Measurements from ENCODE around the gene BAHCC1.

BAHCC1 gene

DNA sequence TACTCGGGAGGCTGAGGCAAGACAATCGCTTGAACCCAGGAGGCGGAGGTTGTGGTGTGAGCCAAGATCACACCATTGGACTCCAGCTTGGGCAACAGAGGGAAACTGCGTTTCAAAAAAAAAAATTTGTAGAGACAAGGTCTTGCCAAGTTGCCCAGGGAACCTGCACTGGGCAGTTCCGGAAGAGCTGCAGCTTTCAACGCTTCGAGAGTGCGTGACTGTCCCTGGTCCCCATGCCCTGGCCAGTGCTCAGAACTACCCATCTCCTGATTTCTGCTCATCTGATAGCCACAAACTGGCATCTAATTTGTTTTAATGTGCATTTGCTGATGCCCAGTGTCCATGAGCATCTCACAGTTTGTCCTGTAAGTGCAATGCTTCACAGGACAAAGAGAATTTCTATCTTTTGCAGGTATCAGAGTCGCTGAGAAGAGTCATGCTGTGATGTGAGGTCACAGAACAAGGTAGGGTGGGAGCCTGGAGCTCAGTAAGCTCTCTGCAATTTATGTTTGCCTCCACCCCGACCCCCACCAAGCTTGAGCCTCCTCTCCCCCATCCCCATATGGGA is 113.5 kb downstream of the BAHCC1 start:
- TF ChIP-seq, protein P1, sequence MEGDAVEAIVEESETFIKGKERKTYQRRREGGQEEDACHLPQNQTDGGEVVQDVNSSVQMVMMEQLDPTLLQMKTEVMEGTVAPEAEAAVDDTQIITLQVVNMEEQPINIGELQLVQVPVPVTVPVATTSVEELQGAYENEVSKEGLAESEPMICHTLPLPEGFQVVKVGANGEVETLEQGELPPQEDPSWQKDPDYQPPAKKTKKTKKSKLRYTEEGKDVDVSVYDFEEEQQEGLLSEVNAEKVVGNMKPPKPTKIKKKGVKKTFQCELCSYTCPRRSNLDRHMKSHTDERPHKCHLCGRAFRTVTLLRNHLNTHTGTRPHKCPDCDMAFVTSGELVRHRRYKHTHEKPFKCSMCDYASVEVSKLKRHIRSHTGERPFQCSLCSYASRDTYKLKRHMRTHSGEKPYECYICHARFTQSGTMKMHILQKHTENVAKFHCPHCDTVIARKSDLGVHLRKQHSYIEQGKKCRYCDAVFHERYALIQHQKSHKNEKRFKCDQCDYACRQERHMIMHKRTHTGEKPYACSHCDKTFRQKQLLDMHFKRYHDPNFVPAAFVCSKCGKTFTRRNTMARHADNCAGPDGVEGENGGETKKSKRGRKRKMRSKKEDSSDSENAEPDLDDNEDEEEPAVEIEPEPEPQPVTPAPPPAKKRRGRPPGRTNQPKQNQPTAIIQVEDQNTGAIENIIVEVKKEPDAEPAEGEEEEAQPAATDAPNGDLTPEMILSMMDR (conservative IDR thresholded peaks at IDR 0.05; ENCODE audit: low read depth, low read length) = no peak
- H3K27me3 ChIP-seq (ENCODE audit: insufficient read depth, low read depth) = peaks cover 27% of the 10 kb centered on the region
- no peak overlapping the region for H3K27ac ChIP-seq
- peaks cover 20% of the 10 kb centered on the region for H3K4me1 ChIP-seq (ENCODE audit: low read depth, poor library complexity, severe bottlenecking)
- H2AFZ ChIP-seq (ENCODE audit: low read depth) = no peak overlapping the region
- peaks cover 20% of the 10 kb centered on the region; the same call in 1 of the 2 replicates for H3K36me3 ChIP-seq (ENCODE audit: insufficient read depth)
- peaks cover 30% of the 10 kb centered on the region; the same call in 1 of the 2 replicates for H4K20me1 ChIP-seq (ENCODE audit: insufficient read depth)
- no peak overlapping the region for H3K4me2 ChIP-seq
- no peak overlapping the region for H3K9ac ChIP-seq
- no peak overlapping the region for H3K4me3 ChIP-seq (IDR thresholded peaks at IDR 0.05; ENCODE audit: insufficient read depth, low read depth, low read length)
- H3K79me2 ChIP-seq (ENCODE audit: insufficient read depth, low read depth) = peaks cover 24% of the 10 kb centered on the region

GRCh38 chr17:81509207-81509971 is 114.1 kb downstream of the BAHCC1 start:
- Histone ChIP-seq H3K36me3 (ENCODE audit: insufficient read depth) (peaks cover 20% of the 10 kb centered on the region; the same call in 1 of the 2 replicates), H3K27ac (no peak overlapping the region), H3K4me1 (ENCODE audit: low read depth, poor library complexity, severe bottlenecking) (peaks cover 20% of the 10 kb centered on the region), H2AFZ (ENCODE audit: low read depth) (no peak overlapping the region), H3K4me2 (peak overlapping the region; percentile 99; the same call in 1 of the 2 replicates), H4K20me1 (ENCODE audit: insufficient read depth) (peaks cover 30% of the 10 kb centered on the region; the same call in 1 of the 2 replicates), H3K27me3 (ENCODE audit: insufficient read depth, low read depth) (peaks cover 23% of the 10 kb centered on the region), H3K9ac (no peak overlapping the region), H3K4me3 (IDR thresholded peaks at IDR 0.05; ENCODE audit: insufficient read depth, low read depth, low read length) (no peak overlapping the region), H3K79me2 (ENCODE audit: insufficient read depth, low read depth) (peaks cover 24% of the 10 kb centered on the region)
- TF ChIP-seq, protein P1 (conservative IDR thresholded peaks at IDR 0.05; ENCODE audit: low read depth, low read length) = no peak

- Histone ChIP-seq H3K36me3 (ENCODE audit: insufficient read depth) (peaks cover 20% of the 10 kb centered on the region; the same call in 1 of the 2 replicates), H3K4me3 (IDR thresholded peaks at IDR 0.05; ENCODE audit: insufficient read depth, low read depth, low read length) (no peak overlapping the region), H3K79me2 (ENCODE audit: insufficient read depth, low read depth) (peaks cover 24% of the 10 kb centered on the region), H3K27ac (no peak overlapping the region), H3K27me3 (ENCODE audit: insufficient read depth, low read depth) (peaks cover 16% of the 10 kb centered on the region), H3K4me1 (ENCODE audit: low read depth, poor library complexity, severe bottlenecking) (peaks cover 20% of the 10 kb centered on the region), H3K9ac (peak overlapping the region; percentile 4; the same call in 1 of the 2 replicates), H2AFZ (ENCODE audit: low read depth) (no peak overlapping the region), H3K4me2 (peak overlapping the region; percentile 99), H4K20me1 (ENCODE audit: insufficient read depth) (peaks cover 30% of the 10 kb centered on the region; the same call in 1 of the 2 replicates)
- TF ChIP-seq, protein P1 (conservative IDR thresholded peaks at IDR 0.05; ENCODE audit: low read depth, low read length) = no peak
Observed at GRCh38 chr17:81509972-81510784, 114.9 kb downstream of the BAHCC1 start.

DNA sequence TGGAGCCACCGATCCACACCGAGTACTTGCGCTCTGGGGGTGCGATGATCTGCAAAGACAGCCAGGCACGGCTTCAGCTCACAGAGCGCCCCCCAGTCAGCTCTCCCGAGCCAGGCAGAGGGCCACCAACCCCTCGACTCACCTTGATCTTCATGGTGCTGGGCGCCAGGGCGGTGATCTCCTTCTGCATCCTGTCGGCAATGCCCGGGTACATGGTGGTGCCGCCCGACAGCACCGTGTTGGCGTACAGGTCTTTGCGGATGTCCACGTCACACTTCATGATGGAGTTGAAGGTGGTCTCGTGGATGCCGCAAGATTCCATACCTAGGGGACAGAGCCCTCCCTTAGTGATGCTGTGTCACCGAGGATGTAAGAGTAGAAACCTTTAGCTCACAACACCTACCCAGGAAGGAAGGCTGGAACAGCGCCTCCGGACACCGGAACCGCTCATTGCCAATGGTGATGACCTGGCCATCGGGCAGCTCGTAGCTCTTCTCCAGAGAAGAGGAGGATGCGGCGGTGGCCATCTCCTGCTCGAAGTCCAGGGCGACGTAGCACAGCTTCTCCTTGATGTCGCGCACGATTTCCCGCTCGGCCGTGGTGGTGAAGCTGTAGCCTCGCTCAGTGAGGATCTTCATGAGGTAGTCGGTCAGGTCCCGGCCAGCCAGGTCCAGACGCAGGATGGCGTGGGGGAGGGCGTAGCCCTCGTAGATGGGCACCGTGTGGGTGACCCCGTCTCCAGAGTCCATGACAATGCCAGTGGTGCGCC is 115.7 kb downstream of the BAHCC1 start:
- H3K4me3 ChIP-seq (IDR thresholded peaks at IDR 0.05; ENCODE audit: insufficient read depth, low read depth, low read length) = no peak overlapping the region
- peaks cover 25% of the 10 kb centered on the region for H3K4me1 ChIP-seq (ENCODE audit: low read depth, poor library complexity, severe bottlenecking)
- peak overlapping the region; percentile 63; the same call in 1 of the 2 replicates for H3K9ac ChIP-seq
- H3K36me3 ChIP-seq (ENCODE audit: insufficient read depth) = peaks cover 20% of the 10 kb centered on the region; the same call in 1 of the 2 replicates
- no peak overlapping the region for H2AFZ ChIP-seq (ENCODE audit: low read depth)
- H4K20me1 ChIP-seq (ENCODE audit: insufficient read depth) = peaks cover 30% of the 10 kb centered on the region; the same call in 1 of the 2 replicates
- peaks cover 24% of the 10 kb centered on the region for H3K79me2 ChIP-seq (ENCODE audit: insufficient read depth, low read depth)
- peak overlapping the region; percentile 99 for H3K4me2 ChIP-seq
- peaks cover 9% of the 10 kb centered on the region for H3K27me3 ChIP-seq (ENCODE audit: insufficient read depth, low read depth)
- no peak overlapping the region; the same call in 1 of the 2 replicates for H3K27ac ChIP-seq
- TF ChIP-seq, protein P1 (conservative IDR thresholded peaks at IDR 0.05; ENCODE audit: low read depth, low read length) = no peak
